Measurements from ENCODE around the gene AUTS2. TPM values are rescaled to one million over a fixed set of nuclear protein-coding genes. Genes with fewer than 3 reads are reported as not detected.

The AUTS2 gene
- total and polyA plus RNA-seq, 9 of the 15 experiments (the other 6 are each of a cell fraction or from before 2014, with no cell fraction given): 0.58 TPM; not detected in 8

- no TSS peak for BruUV-seq (replicated peaks)
- ChIA-PET CTCF (ENCODE audit: low intra/inter-chr PET ratio) (no interaction called here), POLR2A (interaction anchor here (0.8 kb wide), 1 partner anchor 1149 kb away, joined by 3 read pairs; no protein-coding TSS in a partner anchor)
- TF ChIP-seq RFX5 (IDR thresholded peaks at IDR 0.05; ENCODE audit: low read depth, low read length) (no peak), HNRNPLL (IDR thresholded peaks at IDR 0.05; ENCODE audit: low read depth, low read length, poor library complexity, severe bottlenecking) (no peak), ZNF76 (CRISPR knock-in tag; IDR thresholded peaks at IDR 0.05; ENCODE audit: borderline replicate concordance) (no peak), MAFK (IDR thresholded peaks at IDR 0.05; ENCODE audit: low read length) (no peak), ADNP (tag; IDR thresholded peaks at IDR 0.05) (no peak), ZNF444 (CRISPR knock-in tag; IDR thresholded peaks at IDR 0.05) (no peak), ZNF764 (CRISPR knock-in tag; IDR thresholded peaks at IDR 0.05; ENCODE audit: low read depth) (no peak), MCM2 (IDR thresholded peaks at IDR 0.05; ENCODE audit: low read depth) (no peak), GABPB2 (CRISPR knock-in tag; conservative IDR thresholded peaks at IDR 0.05) (no peak), ZKSCAN8 (CRISPR knock-in tag; IDR thresholded peaks at IDR 0.05) (no peak), ZNF830 (CRISPR knock-in tag; IDR thresholded peaks at IDR 0.05) (no peak), CREBBP (IDR thresholded peaks at IDR 0.05; ENCODE audit: low read depth, low read length) (no peak), ZNF589 (CRISPR knock-in tag; IDR thresholded peaks at IDR 0.05; ENCODE audit: low read depth) (no peak), BDP1 (IDR thresholded peaks at IDR 0.05; ENCODE audit: insufficient read depth, insufficient read length) (no peak), DEAF1 (CRISPR knock-in tag; IDR thresholded peaks at IDR 0.05) (no peak), KAT2B (IDR thresholded peaks at IDR 0.05; ENCODE audit: low read depth, low read length) (no peak), NR2C2 (CRISPR knock-in tag; IDR thresholded peaks at IDR 0.05) (no peak), NR2C2 (tag; IDR thresholded peaks at IDR 0.05) (no peak), WHSC1 (IDR thresholded peaks at IDR 0.05; ENCODE audit: low read length) (no peak), FOS (IDR thresholded peaks at IDR 0.05; ENCODE audit: extremely low read depth, insufficient read length) (no peak)
- TF ChIP-seq, protein P1, sequence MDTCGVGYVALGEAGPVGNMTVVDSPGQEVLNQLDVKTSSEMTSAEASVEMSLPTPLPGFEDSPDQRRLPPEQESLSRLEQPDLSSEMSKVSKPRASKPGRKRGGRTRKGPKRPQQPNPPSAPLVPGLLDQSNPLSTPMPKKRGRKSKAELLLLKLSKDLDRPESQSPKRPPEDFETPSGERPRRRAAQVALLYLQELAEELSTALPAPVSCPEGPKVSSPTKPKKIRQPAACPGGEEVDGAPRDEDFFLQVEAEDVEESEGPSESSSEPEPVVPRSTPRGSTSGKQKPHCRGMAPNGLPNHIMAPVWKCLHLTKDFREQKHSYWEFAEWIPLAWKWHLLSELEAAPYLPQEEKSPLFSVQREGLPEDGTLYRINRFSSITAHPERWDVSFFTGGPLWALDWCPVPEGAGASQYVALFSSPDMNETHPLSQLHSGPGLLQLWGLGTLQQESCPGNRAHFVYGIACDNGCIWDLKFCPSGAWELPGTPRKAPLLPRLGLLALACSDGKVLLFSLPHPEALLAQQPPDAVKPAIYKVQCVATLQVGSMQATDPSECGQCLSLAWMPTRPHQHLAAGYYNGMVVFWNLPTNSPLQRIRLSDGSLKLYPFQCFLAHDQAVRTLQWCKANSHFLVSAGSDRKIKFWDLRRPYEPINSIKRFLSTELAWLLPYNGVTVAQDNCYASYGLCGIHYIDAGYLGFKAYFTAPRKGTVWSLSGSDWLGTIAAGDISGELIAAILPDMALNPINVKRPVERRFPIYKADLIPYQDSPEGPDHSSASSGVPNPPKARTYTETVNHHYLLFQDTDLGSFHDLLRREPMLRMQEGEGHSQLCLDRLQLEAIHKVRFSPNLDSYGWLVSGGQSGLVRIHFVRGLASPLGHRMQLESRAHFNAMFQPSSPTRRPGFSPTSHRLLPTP (IDR thresholded peaks at IDR 0.05; ENCODE audit: borderline replicate concordance, extremely low read depth, insufficient read length): no peak
- Histone ChIP-seq H3K9me3 (replicated peaks; ENCODE audit: control insufficient read depth, insufficient read depth, low read depth, low read length) (no peaks in the 10 kb centered on the region), H3K4me2 (ENCODE audit: insufficient read depth, low read length) (no peak overlapping the region), H3K9ac (ENCODE audit: insufficient read depth in 1 of 2, low read depth in 2 of 2, low read length in 2 of 2) (no peak overlapping the region), H3K27me3 (ENCODE audit: control insufficient read depth in 2 of 2, insufficient read depth in 2 of 2, low read length in 2 of 2) (no peaks in the 10 kb centered on the region), H3K79me2 (ENCODE audit: control insufficient read depth, insufficient read depth, low read length) (no peaks in the 10 kb centered on the region), H3K4me3 (no peak overlapping the region), H3K27ac (ENCODE audit: extremely low read depth, low read depth, low read length) (no peak overlapping the region), H2AFZ (ENCODE audit: low read depth, low read length) (no peak overlapping the region), H3K9me1 (ENCODE audit: control insufficient read depth, insufficient read depth, low read length) (no peaks in the 10 kb centered on the region), H3K36me3 (ENCODE audit: control insufficient read depth, insufficient read depth, low read length) (no peaks in the 10 kb centered on the region), H3K4me1 (replicated peaks in 1 of 2; ENCODE audit: control insufficient read depth in 2 of 2, insufficient read depth in 2 of 2, low read length in 2 of 2) (no peaks in the 10 kb centered on the region), H4K20me1 (replicated peaks; ENCODE audit: control insufficient read depth, insufficient read depth, low read length) (no peaks in the 10 kb centered on the region)
- WGBS (ENCODE audit: insufficient coverage, low coverage, missing lambda C conversion rate): 0% methylated on average over 1 of the region's 1 CpG
- DNase-seq (ENCODE audit: extremely low read depth in 1 of 4, low spot score in 3 of 4) (no peak), ATAC-seq (no peak), FAIRE-seq (no peak)
- in situ Hi-C loops (cut with MboI): no loop called here
- intact Hi-C loops (cut with micrococcal nuclease): no loop called here
Observed at GRCh38 chr7:70047384-70047783, 449.1 kb downstream of the AUTS2 start.
